Ishikawa (cell line): Measurements from ENCODE around the gene ARHGEF1.

Source experiments
- CEBPB ChIP-seq: IDR thresholded peaks from 2 replicates; pipeline ENCODE4 v1.6.1; 2012
- EP300 ChIP-seq: IDR thresholded peaks from 2 replicates; pipeline ENCODE4 v1.6.1; 2012; ENCODE audit warnings: borderline replicate concordance
- MAX ChIP-seq: IDR thresholded peaks from 2 replicates; pipeline ENCODE4 v1.6.1; 2012
- NFIC ChIP-seq: IDR thresholded peaks from 2 replicates; pipeline ENCODE4 v1.6.1; 2012
- TAF1 ChIP-seq: IDR thresholded peaks from 2 replicates; pipeline ENCODE4 v1.6.1; 2012; ENCODE audit warnings: low read depth, mild to moderate bottlenecking
- TCF12 ChIP-seq: IDR thresholded peaks from 2 replicates; pipeline ENCODE4 v1.6.1; 2012; ENCODE audit warnings: low read depth
- TEAD4 ChIP-seq: IDR thresholded peaks from 2 replicates; pipeline ENCODE4 v1.6.1; 2012
- YY1 ChIP-seq: IDR thresholded peaks from 2 replicates; pipeline ENCODE4 v1.6.1; 2012; ENCODE audit warnings: low read depth
- ZBTB7A ChIP-seq: IDR thresholded peaks from 2 replicates; pipeline ENCODE4 v1.6.1; 2012; ENCODE audit warnings: low read depth
- TF ChIP-seq, protein P1 (sequence below): IDR thresholded peaks from 2 replicates; pipeline ENCODE4 v1.6.1; 2012; ENCODE audit warnings: low read depth, mild to moderate bottlenecking

DNA sequence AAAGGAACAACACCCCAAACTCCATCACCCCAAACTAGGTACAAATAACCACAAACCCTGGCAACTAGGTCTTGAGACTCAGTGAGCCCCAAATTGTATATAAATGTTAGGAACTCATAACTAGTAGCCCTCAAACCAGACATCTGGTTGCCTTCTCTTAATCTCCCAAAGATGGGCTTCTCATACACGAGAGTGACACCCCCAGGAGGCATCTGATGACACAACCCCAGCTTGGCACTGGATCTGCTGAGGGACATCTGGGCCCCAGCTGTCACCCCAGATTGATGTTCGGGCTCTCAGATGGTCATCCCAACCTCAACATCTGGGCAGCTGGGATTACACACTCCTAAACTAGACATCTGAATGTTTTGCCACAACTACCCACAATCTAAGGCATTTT, 61.4 kb downstream of the ARHGEF1 start:
- no peak for TF ChIP-seq NFIC
- no peak for TF ChIP-seq TAF1
- no peak for TF ChIP-seq TEAD4
- TF ChIP-seq, protein P1, sequence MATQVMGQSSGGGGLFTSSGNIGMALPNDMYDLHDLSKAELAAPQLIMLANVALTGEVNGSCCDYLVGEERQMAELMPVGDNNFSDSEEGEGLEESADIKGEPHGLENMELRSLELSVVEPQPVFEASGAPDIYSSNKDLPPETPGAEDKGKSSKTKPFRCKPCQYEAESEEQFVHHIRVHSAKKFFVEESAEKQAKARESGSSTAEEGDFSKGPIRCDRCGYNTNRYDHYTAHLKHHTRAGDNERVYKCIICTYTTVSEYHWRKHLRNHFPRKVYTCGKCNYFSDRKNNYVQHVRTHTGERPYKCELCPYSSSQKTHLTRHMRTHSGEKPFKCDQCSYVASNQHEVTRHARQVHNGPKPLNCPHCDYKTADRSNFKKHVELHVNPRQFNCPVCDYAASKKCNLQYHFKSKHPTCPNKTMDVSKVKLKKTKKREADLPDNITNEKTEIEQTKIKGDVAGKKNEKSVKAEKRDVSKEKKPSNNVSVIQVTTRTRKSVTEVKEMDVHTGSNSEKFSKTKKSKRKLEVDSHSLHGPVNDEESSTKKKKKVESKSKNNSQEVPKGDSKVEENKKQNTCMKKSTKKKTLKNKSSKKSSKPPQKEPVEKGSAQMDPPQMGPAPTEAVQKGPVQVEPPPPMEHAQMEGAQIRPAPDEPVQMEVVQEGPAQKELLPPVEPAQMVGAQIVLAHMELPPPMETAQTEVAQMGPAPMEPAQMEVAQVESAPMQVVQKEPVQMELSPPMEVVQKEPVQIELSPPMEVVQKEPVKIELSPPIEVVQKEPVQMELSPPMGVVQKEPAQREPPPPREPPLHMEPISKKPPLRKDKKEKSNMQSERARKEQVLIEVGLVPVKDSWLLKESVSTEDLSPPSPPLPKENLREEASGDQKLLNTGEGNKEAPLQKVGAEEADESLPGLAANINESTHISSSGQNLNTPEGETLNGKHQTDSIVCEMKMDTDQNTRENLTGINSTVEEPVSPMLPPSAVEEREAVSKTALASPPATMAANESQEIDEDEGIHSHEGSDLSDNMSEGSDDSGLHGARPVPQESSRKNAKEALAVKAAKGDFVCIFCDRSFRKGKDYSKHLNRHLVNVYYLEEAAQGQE = no peak
- TF ChIP-seq TCF12 = no peak
- TF ChIP-seq CEBPB = no peak
- TF ChIP-seq YY1 = no peak
- no peak for TF ChIP-seq MAX
- TF ChIP-seq EP300 = no peak
- TF ChIP-seq ZBTB7A = no peak
